SK-N-SH (cell line): ENCODE results near the gene IGSF3. TPM values are rescaled to one million over a fixed set of nuclear protein-coding genes. Genes with fewer than 3 reads are reported as not detected.

Experiments used
- CTCF ChIA-PET: fragments of 300-600, 350-600 bp; formaldehyde crosslinking; extraction: SDS; loops from one replicate; lab custom pipeline; 2021; lab: Yijun Ruan, JAX
- POLR2A ChIA-PET: fragments of 350-600 bp; sonication (Branson Sonifier 250); formaldehyde crosslinking; extraction: SDS; loops from one replicate; lab custom pipeline; 2020; ENCODE audit warnings: antibody characterized with exemption, inconsistent platforms; lab: Yijun Ruan, JAX
- DNase-seq: peaks from one replicate; pipeline ENCODE4 v3.0.0; 2012
- H2AFZ ChIP-seq: fragments of 200-600 bp; sonication (generic); 2 replicates; pipeline ENCODE4 v1.8.1; 2016; ENCODE audit warnings: antibody characterized with exemption, mild to moderate bottlenecking, low read depth
- H3F3A ChIP-seq: fragments of 200-600 bp; sonication (generic); replicated peaks from 2 replicates; pipeline ENCODE3; 2016; ENCODE audit warnings: antibody characterized with exemption, mild to moderate bottlenecking; ENCODE audit not compliant: insufficient read depth
- H3K27ac ChIP-seq, 2 experiments: fragments of 200-500 bp in 1 of 2; fragments of 200-600 bp in 1 of 2; sonication (Bioruptor generic) in 1 of 2; sonication (generic), shearing (Covaris generic) in 1 of 2; 2 replicates each; pipeline versions ENCODE4 v1.5.1 to v1.6.1; 2014 to 2016; ENCODE audit warnings: low read depth in 2 of 2, inconsistent platforms in 1 of 2, low read length in 1 of 2, mild to moderate bottlenecking in 1 of 2, mixed read lengths in 1 of 2
- H3K27me3 ChIP-seq: fragments of 200-600 bp; sonication (generic), shearing (Covaris generic); 2 replicates; pipeline ENCODE4 v1.6.1; 2016; ENCODE audit warnings: mixed run types; ENCODE audit not compliant: insufficient read depth
- H3K36me3 ChIP-seq, 2 experiments: fragments of 200-500 bp in 1 of 2; fragments of 200-600 bp in 1 of 2; sonication (Bioruptor generic) in 1 of 2; sonication (generic) in 1 of 2; replicated peaks in 1 of 2; 2 replicates each; pipeline versions ENCODE3 to v1.5.1; 2014 to 2016; ENCODE audit warnings: low read length in 1 of 2, mild to moderate bottlenecking in 1 of 2; ENCODE audit not compliant: insufficient read depth in 2 of 2, control insufficient read depth in 1 of 2
- H3K4me1 ChIP-seq, 2 experiments: fragments of 200-500 bp in 1 of 2; fragments of 200-600 bp in 1 of 2; sonication (Bioruptor generic) in 1 of 2; sonication (generic), shearing (Covaris generic) in 1 of 2; 2 replicates each; pipeline versions ENCODE4 v1.5.1 to v1.6.1; 2014 to 2016; ENCODE audit warnings: low read depth in 1 of 2, low read length in 1 of 2, mixed run types in 1 of 2; ENCODE audit not compliant: insufficient read depth in 2 of 2, control insufficient read depth in 1 of 2
- H3K4me2 ChIP-seq: fragments of 200-600 bp; sonication (generic), shearing (Covaris generic); 2 replicates; pipeline ENCODE4 v1.6.1; 2017; ENCODE audit warnings: mixed run types
- H3K4me3 ChIP-seq, 2 experiments: fragments of 200-500 bp in 1 of 2; fragments of 200-600 bp in 1 of 2; sonication (Bioruptor generic) in 1 of 2; sonication (generic), shearing (Covaris generic) in 1 of 2; 2 replicates each; pipeline versions ENCODE4 v1.5.1 to v1.8.1; 2014 to 2016; ENCODE audit warnings: low read depth in 2 of 2, inconsistent platforms in 1 of 2, low read length in 1 of 2, mild to moderate bottlenecking in 1 of 2, mixed read lengths in 1 of 2, moderate library complexity in 1 of 2
- H3K79me2 ChIP-seq: fragments of 200-600 bp; sonication (generic); 2 replicates; pipeline ENCODE4 v1.8.1; 2017; ENCODE audit warnings: mild to moderate bottlenecking; ENCODE audit not compliant: insufficient read depth
- H3K9ac ChIP-seq: fragments of 200-600 bp; sonication (generic); 2 replicates; pipeline ENCODE4 v1.6.1; 2017; ENCODE audit warnings: mixed run types
- H3K9me2 ChIP-seq: fragments of 200-600 bp; sonication (generic); 2 replicates; pipeline ENCODE4 v1.6.1; 2017; ENCODE audit warnings: mixed run types
- H3K9me3 ChIP-seq: fragments of 200-600 bp; sonication (generic); 2 replicates; pipeline ENCODE4 v1.6.1; 2017; ENCODE audit warnings: mixed run types, mild to moderate bottlenecking, moderate library complexity
- H4K20me1 ChIP-seq: fragments of 200-600 bp; sonication (generic); 2 replicates; pipeline ENCODE4 v1.6.1; 2017; ENCODE audit warnings: mild to moderate bottlenecking, mixed run types; ENCODE audit not compliant: insufficient read depth
- EZH2phosphoT487 ChIP-seq: fragments of 200-600 bp; sonication (generic); IDR thresholded peaks from 2 replicates; pipeline ENCODE4 v1.6.1; 2017; ENCODE audit warnings: low read depth, mixed run types, mild to moderate bottlenecking, antibody characterized with exemption, moderate library complexity, borderline replicate concordance
- FOSL2 ChIP-seq: IDR thresholded peaks from 2 replicates; pipeline ENCODE4 v1.4.0; 2012; ENCODE audit warnings: low read depth, mild to moderate bottlenecking, moderate library complexity, borderline replicate concordance
- GABPA ChIP-seq: IDR thresholded peaks from 2 replicates; pipeline ENCODE4 v1.4.0; 2012; ENCODE audit warnings: low read depth, mild to moderate bottlenecking
- GATA2 ChIP-seq: sonication (generic); formaldehyde crosslinking; IDR thresholded peaks from 2 replicates; pipeline ENCODE4 v1.5.0; 2020; ENCODE audit warnings: mild to moderate bottlenecking, missing genetic modification reagents
- JUND ChIP-seq: IDR thresholded peaks from 2 replicates; pipeline ENCODE4 v1.4.0; 2012
- NFIC ChIP-seq: IDR thresholded peaks from 2 replicates; pipeline ENCODE4 v1.4.0; 2012; ENCODE audit warnings: borderline replicate concordance
- NRF1 ChIP-seq: IDR thresholded peaks from 2 replicates; pipeline ENCODE4 v1.6.1; 2012; ENCODE audit warnings: low read depth, mild to moderate bottlenecking, low read length
- RAD21 ChIP-seq: IDR thresholded peaks from 2 replicates; pipeline ENCODE4 v1.6.1; 2012; ENCODE audit warnings: mild to moderate bottlenecking, low read length
- RCOR1 ChIP-seq: fragments of 150-350 bp; IDR thresholded peaks from 2 replicates; pipeline ENCODE4 v1.6.1; 2017; ENCODE audit warnings: antibody characterized with exemption, low read length
- RFX5 ChIP-seq: IDR thresholded peaks from 2 replicates; pipeline ENCODE4 v1.6.1; 2012; ENCODE audit warnings: mild to moderate bottlenecking, improper control_type of control experiment, low read length
- SIN3A ChIP-seq: IDR thresholded peaks from 2 replicates; pipeline ENCODE4 v1.6.1; 2012; ENCODE audit warnings: low read depth, mild to moderate bottlenecking, low read length, moderate library complexity, borderline replicate concordance
- SMC3 ChIP-seq: IDR thresholded peaks from 2 replicates; pipeline ENCODE4 v1.6.1; 2012; ENCODE audit warnings: low read depth, low read length, improper control_type of control experiment
- TAF1 ChIP-seq: IDR thresholded peaks from 2 replicates; pipeline ENCODE4 v1.6.1; 2012; ENCODE audit warnings: low read depth, mild to moderate bottlenecking, low read length, moderate library complexity, borderline replicate concordance
- TEAD4 ChIP-seq: IDR thresholded peaks from 2 replicates; pipeline ENCODE4 v1.4.0; 2012; ENCODE audit warnings: mild to moderate bottlenecking, borderline replicate concordance; ENCODE audit not compliant: insufficient read depth
- WGBS: methylation state at CpG from one replicate; pipeline ENCODE4 v1.1.6; 2017; ENCODE audit warnings: low lambda C conversion rate; 5-methylcytosine and 5-hydroxymethylcytosine counted together
- polyA plus RNA-seq, 3 experiments: library from polyadenylated mRNA; depleted of rRNA; stranded (reverse); fragments of >200 nt; gene quantifications; 2 replicates each; pipeline ENCODE4 v1.2.3, GENCODE V29; 2012
- TF ChIP-seq, protein P1 (sequence below): fragments of 150-350 bp; IDR thresholded peaks from 2 replicates; pipeline ENCODE4 v1.6.1; 2017; ENCODE audit warnings: antibody characterized with exemption, low read length, low read depth, borderline replicate concordance
- TF ChIP-seq, protein P2 (sequence below): fragments of 150-350 bp; IDR thresholded peaks from 2 replicates; pipeline ENCODE4 v1.6.1; 2016; ENCODE audit warnings: mild to moderate bottlenecking, low read depth, low read length
- TF ChIP-seq, protein P3 (sequence below): IDR thresholded peaks from 2 replicates; pipeline ENCODE4 v1.4.0; 2012; ENCODE audit warnings: low read depth, borderline replicate concordance

The IGSF3 gene
- polyA plus RNA-seq, 1 of the 3 experiments (the other 2 are of a cell fraction): 3.0 TPM

DNA sequence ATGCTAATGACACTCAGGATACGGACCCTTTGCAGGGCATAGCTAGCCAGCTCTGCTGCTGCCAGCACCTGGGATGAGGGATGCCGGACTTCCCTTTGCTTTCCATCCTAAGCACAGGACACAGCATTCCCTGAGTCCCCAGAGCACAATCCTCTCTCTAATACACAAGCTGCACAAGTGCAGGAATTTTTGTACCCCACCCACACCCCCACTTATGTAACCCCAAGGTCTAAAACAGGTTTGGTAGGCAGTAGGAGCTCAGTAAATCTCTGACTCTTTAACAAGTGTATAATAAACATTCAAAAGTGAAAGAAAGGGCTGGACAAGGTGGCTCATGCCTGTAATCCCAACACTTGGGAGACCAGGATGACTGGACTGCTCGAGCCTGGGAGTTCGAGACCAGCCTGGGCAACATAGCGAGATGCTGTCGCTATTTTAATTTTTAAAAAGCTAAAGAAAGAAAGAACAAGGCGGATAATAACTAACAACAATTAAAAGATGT, 42.2 kb upstream of the IGSF3 start:
- Histone ChIP-seq H3K9me2 (no peaks in the 10 kb centered on the region), H4K20me1 (no peaks in the 10 kb centered on the region), H3F3A (no peaks in the 10 kb centered on the region), H3K27me3 (no peaks in the 10 kb centered on the region; the same call in 1 of the 2 replicates), H3K79me2 (no peaks in the 10 kb centered on the region), H3K9me3 (no peaks in the 10 kb centered on the region), H3K36me3 (no peaks in the 10 kb centered on the region), H3K4me2 (no peak overlapping the region), H3K27ac (no peak overlapping the region), H3K4me3 (no peak overlapping the region), H2AFZ (no peak overlapping the region), H3K4me1 (peaks cover 0 to 42% of the 10 kb centered on the region in 2 experiments; a peak in 3 of 4 replicates), H3K9ac (no peak overlapping the region)
- DNase-seq: no peak
- WGBS: 67% methylated on average over 7 of the region's 7 CpGs
- ChIA-PET POLR2A (interaction anchor here (0.6 kb wide), 1 partner anchor 882 kb away, joined by 3 read pairs; no protein-coding TSS in a partner anchor), CTCF (interaction anchor here (0.6 to 8.2 kb wide), 5 partner anchors 11 to 585 kb away, joined by 3 to 55 read pairs (median 3); no protein-coding TSS in a partner anchor)
- TF ChIP-seq FOSL2 (no peak), GATA2 (CRISPR knock-in tag) (no peak), RAD21 (no peak), SMC3 (no peak), NFIC (no peak), RFX5 (no peak), EZH2phosphoT487 (no peak), RCOR1 (no peak), NRF1 (no peak), JUND (no peak), TAF1 (no peak), GABPA (no peak), TEAD4 (no peak), SIN3A (no peak)
- TF ChIP-seq, protein P1, sequence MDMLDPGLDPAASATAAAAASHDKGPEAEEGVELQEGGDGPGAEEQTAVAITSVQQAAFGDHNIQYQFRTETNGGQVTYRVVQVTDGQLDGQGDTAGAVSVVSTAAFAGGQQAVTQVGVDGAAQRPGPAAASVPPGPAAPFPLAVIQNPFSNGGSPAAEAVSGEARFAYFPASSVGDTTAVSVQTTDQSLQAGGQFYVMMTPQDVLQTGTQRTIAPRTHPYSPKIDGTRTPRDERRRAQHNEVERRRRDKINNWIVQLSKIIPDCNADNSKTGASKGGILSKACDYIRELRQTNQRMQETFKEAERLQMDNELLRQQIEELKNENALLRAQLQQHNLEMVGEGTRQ: no peak
- TF ChIP-seq, protein P2, sequence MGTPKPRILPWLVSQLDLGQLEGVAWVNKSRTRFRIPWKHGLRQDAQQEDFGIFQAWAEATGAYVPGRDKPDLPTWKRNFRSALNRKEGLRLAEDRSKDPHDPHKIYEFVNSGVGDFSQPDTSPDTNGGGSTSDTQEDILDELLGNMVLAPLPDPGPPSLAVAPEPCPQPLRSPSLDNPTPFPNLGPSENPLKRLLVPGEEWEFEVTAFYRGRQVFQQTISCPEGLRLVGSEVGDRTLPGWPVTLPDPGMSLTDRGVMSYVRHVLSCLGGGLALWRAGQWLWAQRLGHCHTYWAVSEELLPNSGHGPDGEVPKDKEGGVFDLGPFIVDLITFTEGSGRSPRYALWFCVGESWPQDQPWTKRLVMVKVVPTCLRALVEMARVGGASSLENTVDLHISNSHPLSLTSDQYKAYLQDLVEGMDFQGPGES: no peak
- TF ChIP-seq, protein P3, sequence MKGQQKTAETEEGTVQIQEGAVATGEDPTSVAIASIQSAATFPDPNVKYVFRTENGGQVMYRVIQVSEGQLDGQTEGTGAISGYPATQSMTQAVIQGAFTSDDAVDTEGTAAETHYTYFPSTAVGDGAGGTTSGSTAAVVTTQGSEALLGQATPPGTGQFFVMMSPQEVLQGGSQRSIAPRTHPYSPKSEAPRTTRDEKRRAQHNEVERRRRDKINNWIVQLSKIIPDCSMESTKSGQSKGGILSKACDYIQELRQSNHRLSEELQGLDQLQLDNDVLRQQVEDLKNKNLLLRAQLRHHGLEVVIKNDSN: no peak
